Kidney (tissue), 14 donors: ENCODE data around the gene OSBP2. TPM values are rescaled to one million over a fixed set of nuclear protein-coding genes. Genes with fewer than 3 reads are reported as not detected.

Source experiments
- DNase-seq, 5 donors: peaks; one replicate each; pipeline ENCODE4 v3.0.0-alpha.2; 2013 to 2020
- FAIRE-seq: peaks from 2 replicates; lab custom pipeline; 2012; peaks lifted over from hg19 to GRCh38; lab: Jason Lieb, UNC
- H3K27ac ChIP-seq, 2 donors: one replicate each; pipeline ENCODE4 v1.7.0; 2013; ENCODE audit warnings: low read depth in 2 of 2, low read length in 2 of 2, inconsistent platforms in 1 of 2
- H3K27me3 ChIP-seq: one replicate; pipeline ENCODE4 v1.7.1; 2013; ENCODE audit warnings: low read length, inconsistent platforms; ENCODE audit not compliant: control insufficient read depth, insufficient read depth
- H3K36me3 ChIP-seq, 3 donors: one replicate each; pipeline versions ENCODE4 v1.7.0 to v1.7.1; 2013; ENCODE audit warnings: low read length in 3 of 3, control low read depth in 1 of 3, inconsistent platforms in 1 of 3; ENCODE audit not compliant: insufficient read depth in 3 of 3, control insufficient read depth in 2 of 3
- H3K4me1 ChIP-seq, 3 donors: one replicate each; pipeline versions ENCODE4 v1.7.0 to v1.7.1; 2013; ENCODE audit warnings: low read length in 3 of 3, inconsistent platforms in 1 of 3, low read depth in 1 of 3; ENCODE audit not compliant: control insufficient read depth in 2 of 3, insufficient read depth in 2 of 3
- H3K4me3 ChIP-seq, 3 donors: one replicate each; pipeline versions ENCODE4 v1.7.0 to v1.8.1; 2013; ENCODE audit warnings: low read length in 3 of 3, control low read depth in 1 of 3, inconsistent platforms in 1 of 3
- H3K9ac ChIP-seq, 3 donors: one replicate each; pipeline versions ENCODE4 v1.7.0 to v1.7.1; 2013; ENCODE audit warnings: low read length in 3 of 3, control low read depth in 1 of 3, inconsistent platforms in 1 of 3
- H3K9me3 ChIP-seq, 3 donors: one replicate each; pipeline versions ENCODE4 v1.7.0 to v1.7.1; 2013; ENCODE audit warnings: low read length in 3 of 3, control low read depth in 1 of 3, inconsistent platforms in 1 of 3; ENCODE audit not compliant: control insufficient read depth in 2 of 3, insufficient read depth in 1 of 3
- CTCF ChIP-seq: IDR thresholded peaks from 3 replicates; pipeline ENCODE4 v1.5.1; 2012; ENCODE audit warnings: mild to moderate bottlenecking, moderate library complexity, borderline replicate concordance; ENCODE audit not compliant: insufficient read depth; ENCODE audit errors: extremely low read depth
- intact Hi-C: fragments of 100-400 bp; cut with DNase I; formaldehyde crosslinking; loops from one replicate; pipeline ENCODE4 v1.11.1; 2022
- polyA plus RNA-seq: library from polyadenylated mRNA; stranded (reverse); fragments of 350-450 nt; fragmentation: Illumina TruSeq; extraction: RNeasy Lipid Tissue Mini Kit (QIAGEN cat#74804); gene quantifications from one replicate; pipeline ENCODE4 v1.2.3, GENCODE V29; 2014; ENCODE audit warnings: low read depth, low replicate concordance; ENCODE audit not compliant: insufficient read depth
- total RNA-seq: library from RNA; stranded (reverse); fragmentation: NEBNext Ultra II Directional; extraction: Animal tissue kit (Norgen Biotek cat#: 25700); gene quantifications from one replicate; pipeline ENCODE4 v1.2.1, GENCODE V29; 2021
- donor health status: control.
- donor health status: control.
- donor health status: control.
- donor health status: control.
- donor health status: control.
- donor health status: DM: yes; HTN: yes; CAD: no.
- donor health status: Normal renal cell carcinoma (clear cell type).

The OSBP2 gene
- total and polyA plus RNA-seq, 2 donors from 2014 or later, result 3.4 to 4.0 TPM

GRCh38 chr22:30752771-30753170 is 58.1 kb downstream of the OSBP2 start:
- Histone ChIP-seq H3K36me3 (no peaks in the 10 kb centered on the region), H3K4me1 (peaks cover 0 to 7% (median 0%) of the 10 kb centered on the region in 3 donors), H3K27me3 (no peaks in the 10 kb centered on the region), H3K4me3 (no peak overlapping the region), H3K9ac (no peak overlapping the region), H3K27ac (no peak overlapping the region), H3K9me3 (no peaks in the 10 kb centered on the region)
- peak in 1 of 5 donors; percentile 22 for DNase-seq
- no peak for TF ChIP-seq CTCF
- no peak for FAIRE-seq
- intact Hi-C loops, result loop anchor here (10.0 kb wide), 1 partner anchor 128 kb away; no protein-coding TSS in a partner anchor

- H3K4me3 ChIP-seq, result no peak overlapping the region
- DNase-seq (no peak), FAIRE-seq (no peak)
- H3K4me1 ChIP-seq, result peaks cover 0 to 7% (median 0%) of the 10 kb centered on the region in 3 donors
- TF ChIP-seq CTCF, result no peak
- H3K36me3 ChIP-seq, result no peaks in the 10 kb centered on the region
- H3K27me3 ChIP-seq, result no peaks in the 10 kb centered on the region
- no peak overlapping the region for H3K9ac ChIP-seq
- no peaks in the 10 kb centered on the region for H3K9me3 ChIP-seq
- intact Hi-C loops, result loop anchor here (10.0 kb wide), 1 partner anchor 129 kb away; no protein-coding TSS in a partner anchor
- no peak overlapping the region for H3K27ac ChIP-seq
Observed at GRCh38 chr22:30753701-30754100, 59.0 kb downstream of the OSBP2 start.

- DNase-seq (no peak), FAIRE-seq (no peak)
- H3K27ac ChIP-seq, result no peak overlapping the region
- no peak overlapping the region for H3K9ac ChIP-seq
- H3K27me3 ChIP-seq, result no peaks in the 10 kb centered on the region
- H3K4me1 ChIP-seq, result peaks cover 0 to 7% (median 0%) of the 10 kb centered on the region in 3 donors
- no peaks in the 10 kb centered on the region for H3K9me3 ChIP-seq
- no peak for TF ChIP-seq CTCF
- no peak overlapping the region for H3K4me3 ChIP-seq
- intact Hi-C loops, result loop anchor here (10.0 kb wide), 1 partner anchor 130 kb away; no protein-coding TSS in a partner anchor
- H3K36me3 ChIP-seq, result no peaks in the 10 kb centered on the region
Observed at GRCh38 chr22:30754521-30754920, 59.8 kb downstream of the OSBP2 start.
